Measurements from ENCODE around the gene ZFAND3. TPM values are rescaled to one million over a fixed set of nuclear protein-coding genes. Genes with fewer than 3 reads are reported as not detected.

Gene ZFAND3
- total and polyA plus RNA-seq, 2 donors (not counting 3 experiments of a cell fraction or from before 2014, with no cell fraction given) = 15.4 to 54.2 TPM

DNA sequence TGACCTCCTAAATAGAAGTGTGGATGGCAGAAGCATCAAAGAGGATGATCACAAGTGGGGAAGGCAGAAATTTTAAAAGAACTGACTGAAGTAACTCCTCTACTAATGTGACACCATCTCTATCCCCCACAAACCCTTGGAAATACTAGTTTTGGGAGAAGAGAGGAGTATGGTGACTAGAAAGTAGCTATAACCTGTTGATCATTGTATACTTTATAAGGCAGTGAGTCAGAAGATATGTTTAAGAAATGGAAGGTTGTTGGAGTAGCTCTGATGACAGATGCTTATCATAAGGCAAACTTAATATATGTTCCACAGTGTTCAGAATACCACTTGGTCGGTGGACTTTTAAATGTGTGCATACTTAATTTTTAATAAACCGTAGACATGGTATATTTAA is 116.6 kb downstream of the ZFAND3 start:
- POLR2A ChIA-PET = interaction anchor here (0.6 kb wide), 1 partner anchor 76 kb away, joined by 4 read pairs; no protein-coding TSS in a partner anchor
- dilution Hi-C loops (cut with MboI; ENCODE audit: extremely low pct_ligation_motif_present, low sequenced_read_pairs) = no loop called here
- no peaks in the 10 kb centered on the region for H3K9me1 ChIP-seq (replicated peaks; ENCODE audit: control insufficient read depth, extremely low read depth, insufficient read depth, low read length)
- H3K9ac ChIP-seq (replicated peaks; ENCODE audit: extremely low read depth, insufficient read depth, low read length) = no peak overlapping the region
- peaks cover 58% of the 10 kb centered on the region for H3K79me2 ChIP-seq (ENCODE audit: control insufficient read depth, insufficient read depth, low read length)
- H3K36me3 ChIP-seq (ENCODE audit: control insufficient read depth in 2 of 2, extremely low read depth in 1 of 2, insufficient read depth in 2 of 2, low read length in 2 of 2) = no peaks in the 10 kb centered on the region
- intact Hi-C loops (cut with micrococcal nuclease) = no loop called here
- no TSS peak for BruUV-seq (replicated peaks)
- CTCF ChIA-PET = interaction anchor here (1.0 to 1.5 kb wide), 4 partner anchors 9 to 558 kb away, joined by 4 to 5 read pairs (median 4); no protein-coding TSS in a partner anchor
- peaks cover 14% of the 10 kb centered on the region for H3K4me1 ChIP-seq (ENCODE audit: control insufficient read depth, extremely low read depth, insufficient read depth, low read length)
- peaks cover 10% of the 10 kb centered on the region for H4K20me1 ChIP-seq (replicated peaks; ENCODE audit: control insufficient read depth, extremely low read depth, insufficient read depth, low read length)
- no peaks in the 10 kb centered on the region for H3K9me3 ChIP-seq (replicated peaks; ENCODE audit: control insufficient read depth, insufficient read depth, low read length)
- TF ChIP-seq, protein P1, sequence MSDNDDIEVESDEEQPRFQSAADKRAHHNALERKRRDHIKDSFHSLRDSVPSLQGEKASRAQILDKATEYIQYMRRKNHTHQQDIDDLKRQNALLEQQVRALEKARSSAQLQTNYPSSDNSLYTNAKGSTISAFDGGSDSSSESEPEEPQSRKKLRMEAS (IDR thresholded peaks at IDR 0.05; ENCODE audit: insufficient read depth, insufficient read length) = no peak
- TF ChIP-seq FOS (IDR thresholded peaks at IDR 0.05; ENCODE audit: borderline replicate concordance, insufficient read depth, low read length) (no peak), EZH2 (IDR thresholded peaks at IDR 0.05; ENCODE audit: borderline replicate concordance, low read depth, low read length, severe bottlenecking) (no peak), GATA2 (IDR thresholded peaks at IDR 0.05; ENCODE audit: insufficient read depth, insufficient read length, low read depth, low read length) (no peak), POLR2A (IDR thresholded peaks at IDR 0.05; ENCODE audit: low read depth, low read length) (no peak), MYC (IDR thresholded peaks at IDR 0.05; ENCODE audit: low read depth, low read length) (no peak), JUN (IDR thresholded peaks at IDR 0.05; ENCODE audit: borderline replicate concordance, insufficient read depth, insufficient read length, low read depth) (no peak), POLR2AphosphoS5 (IDR thresholded peaks at IDR 0.05; ENCODE audit: insufficient read depth, low read depth, low read length) (no peak)
- TF ChIP-seq, protein P2, sequence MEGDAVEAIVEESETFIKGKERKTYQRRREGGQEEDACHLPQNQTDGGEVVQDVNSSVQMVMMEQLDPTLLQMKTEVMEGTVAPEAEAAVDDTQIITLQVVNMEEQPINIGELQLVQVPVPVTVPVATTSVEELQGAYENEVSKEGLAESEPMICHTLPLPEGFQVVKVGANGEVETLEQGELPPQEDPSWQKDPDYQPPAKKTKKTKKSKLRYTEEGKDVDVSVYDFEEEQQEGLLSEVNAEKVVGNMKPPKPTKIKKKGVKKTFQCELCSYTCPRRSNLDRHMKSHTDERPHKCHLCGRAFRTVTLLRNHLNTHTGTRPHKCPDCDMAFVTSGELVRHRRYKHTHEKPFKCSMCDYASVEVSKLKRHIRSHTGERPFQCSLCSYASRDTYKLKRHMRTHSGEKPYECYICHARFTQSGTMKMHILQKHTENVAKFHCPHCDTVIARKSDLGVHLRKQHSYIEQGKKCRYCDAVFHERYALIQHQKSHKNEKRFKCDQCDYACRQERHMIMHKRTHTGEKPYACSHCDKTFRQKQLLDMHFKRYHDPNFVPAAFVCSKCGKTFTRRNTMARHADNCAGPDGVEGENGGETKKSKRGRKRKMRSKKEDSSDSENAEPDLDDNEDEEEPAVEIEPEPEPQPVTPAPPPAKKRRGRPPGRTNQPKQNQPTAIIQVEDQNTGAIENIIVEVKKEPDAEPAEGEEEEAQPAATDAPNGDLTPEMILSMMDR (IDR thresholded peaks at IDR 0.05; ENCODE audit: extremely low read depth in 1 of 2, insufficient read depth in 1 of 2, low read depth in 1 of 2, low read length in 2 of 2) = no peak
- FAIRE-seq (no peak), DNase-seq (ENCODE audit: low read depth, low spot score) (no peak)
- no peak overlapping the region for H3K4me3 ChIP-seq (replicated peaks in 1 of 3; ENCODE audit: insufficient read depth in 1 of 3, low read depth in 1 of 3, low read length in 3 of 3)
- H3K27ac ChIP-seq (ENCODE audit: insufficient read depth, low read depth, low read length) = no peak overlapping the region
- H3K27me3 ChIP-seq (ENCODE audit: control insufficient read depth in 2 of 2, insufficient read depth in 2 of 2, low read length in 2 of 2) = no peaks in the 10 kb centered on the region
- no peak overlapping the region for H3K4me2 ChIP-seq (ENCODE audit: insufficient read depth, low read length)
- H2AFZ ChIP-seq (ENCODE audit: low read depth, low read length) = no peak overlapping the region
